Measurements from ENCODE around the gene VAMP5.
A peak's percentile ranks its signal among the peaks of the same experiment; 100 is the strongest.
"Not testable (repeated sequence)": the region's sequence is repeated elsewhere in the genome, so short reads cannot be mapped to it uniquely, and the experiment has no call there.

The VAMP5 gene

GRCh38 chr2:85584857-85585780 is 888 bp downstream of the VAMP5 start:
- peak; percentile 94 for DNase-seq (ENCODE audit: low spot score)

GRCh38 chr2:85585781-85586105 is 1.5 kb downstream of the VAMP5 start:
- peak; percentile 50 for DNase-seq (ENCODE audit: low spot score)

DNA sequence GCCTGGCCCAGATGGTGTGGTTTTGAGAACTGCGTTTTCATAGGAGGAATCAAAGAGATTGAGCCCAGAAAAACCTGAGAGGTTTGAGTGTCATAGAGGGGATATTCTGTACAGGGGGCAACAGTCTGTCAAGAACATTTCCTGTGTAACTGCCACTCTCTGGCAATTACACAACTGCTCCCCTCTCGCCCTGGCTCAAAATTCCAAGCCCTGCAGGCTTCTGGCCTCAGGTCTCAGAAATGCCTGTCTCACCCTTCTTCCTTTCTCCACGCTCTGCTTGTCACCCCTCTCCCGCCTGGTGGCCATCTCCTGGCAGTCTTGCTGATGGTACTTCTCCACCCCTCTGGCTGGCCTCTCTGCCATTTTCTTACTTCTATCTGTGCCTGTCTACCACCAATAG is 4.0 kb downstream of the VAMP5 start:
- no peak for DNase-seq (ENCODE audit: low spot score)

- DNase-seq (ENCODE audit: low spot score), result no peak
These were observed 4.4 kb downstream of the VAMP5 start for GRCh38 chr2:85588645-85589044.

GRCh38 chr2:85589181-85589580 is 5.0 kb downstream of the VAMP5 start:
- no peak for DNase-seq (ENCODE audit: low spot score)

GRCh38 chr2:85589982-85590791 is 6.0 kb downstream of the VAMP5 start:
- no peak for DNase-seq (ENCODE audit: low spot score)

GRCh38 chr2:85590950-85591349 is 6.7 kb downstream of the VAMP5 start:
- DNase-seq (ENCODE audit: low spot score), result no peak

DNA sequence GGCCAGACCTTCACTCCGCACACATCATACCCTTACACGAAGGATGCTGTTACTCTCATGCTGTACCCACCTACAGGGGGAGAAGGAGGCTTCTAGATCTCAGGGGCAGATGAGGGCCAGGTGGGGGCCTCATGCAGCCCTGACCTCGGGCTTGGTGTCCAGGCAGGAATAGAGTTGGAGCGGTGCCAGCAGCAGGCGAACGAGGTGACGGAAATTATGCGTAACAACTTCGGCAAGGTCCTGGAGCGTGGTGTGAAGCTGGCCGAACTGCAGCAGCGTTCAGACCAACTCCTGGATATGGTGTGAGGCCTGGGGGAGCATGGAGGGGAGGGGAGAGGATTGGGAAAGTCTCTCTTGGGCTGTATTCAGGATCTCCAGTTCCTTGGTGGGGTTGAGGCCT is 7.3 kb downstream of the VAMP5 start:
- no peak for DNase-seq (ENCODE audit: low spot score)

GRCh38 chr2:85592299-85592698 is 8.1 kb downstream of the VAMP5 start:
- not testable (repeated sequence) for DNase-seq (ENCODE audit: low spot score)

DNA sequence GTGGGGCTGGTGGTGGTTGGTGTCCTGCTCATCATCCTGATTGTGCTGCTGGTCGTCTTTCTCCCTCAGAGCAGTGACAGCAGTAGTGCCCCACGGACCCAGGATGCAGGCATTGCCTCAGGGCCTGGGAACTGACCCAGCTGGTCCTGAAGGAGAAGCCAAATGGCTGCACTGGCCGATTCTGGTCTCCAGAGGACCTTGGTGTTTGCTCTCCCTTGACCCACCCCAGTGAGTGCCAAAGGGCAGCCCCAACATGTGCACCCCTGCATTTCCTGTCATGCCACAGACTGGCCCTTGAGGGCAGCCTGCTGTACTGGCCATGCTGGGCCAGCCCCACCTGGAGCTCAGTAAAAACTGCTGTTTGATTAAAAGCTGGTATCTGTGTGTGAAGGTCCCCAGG is 8.8 kb downstream of the VAMP5 start:
- DNase-seq (ENCODE audit: low spot score), result no peak

GRCh38 chr2:85594715-85595300 is 10.6 kb downstream of the VAMP5 start:
- no peak for DNase-seq (ENCODE audit: low spot score)

- peak; percentile 99 for DNase-seq (ENCODE audit: low spot score)
These were observed 11.2 kb downstream of the VAMP5 start, which contains the start of gene RNF181 for GRCh38 chr2:85595301-85596025. Gene RNF181, plus strand, starts transcription at chr2:85595745. Its CDS starts 19 bp downstream, at chr2:85595764.

GRCh38 chr2:85596026-85596333 is 11.7 kb downstream of the VAMP5 start:
- DNase-seq (ENCODE audit: low spot score), result no peak

GRCh38 chr2:85596486-85597143 is 12.4 kb downstream of the VAMP5 start:
- no peak for DNase-seq (ENCODE audit: low spot score)

DNA sequence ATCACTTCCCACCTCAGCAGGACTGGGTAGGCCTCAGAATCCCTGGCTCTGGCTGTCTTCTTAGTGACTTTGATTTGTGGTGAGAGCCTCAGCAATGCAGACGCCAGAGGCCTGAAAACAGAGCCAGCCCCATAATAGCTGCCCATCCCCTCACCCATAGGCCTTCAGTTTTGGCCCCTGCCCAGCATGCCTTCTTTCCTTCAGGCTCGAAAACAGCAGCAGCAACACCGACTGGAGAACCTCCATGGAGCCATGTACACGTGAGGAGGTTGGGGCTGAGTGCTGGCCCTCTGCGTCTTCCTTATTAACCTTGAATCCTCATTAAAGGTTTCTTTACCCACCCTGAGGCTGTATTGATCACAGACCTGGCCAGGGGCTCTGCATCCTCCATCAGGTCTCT is 13.0 kb downstream of the VAMP5 start:
- DNase-seq (ENCODE audit: low spot score), result no peak

GRCh38 chr2:85598594-85599340 is 14.5 kb downstream of the VAMP5 start:
- no peak for DNase-seq (ENCODE audit: low spot score)

GRCh38 chr2:85599468-85600234 is 15.4 kb downstream of the VAMP5 start:
- no peak for DNase-seq (ENCODE audit: low spot score)

DNA sequence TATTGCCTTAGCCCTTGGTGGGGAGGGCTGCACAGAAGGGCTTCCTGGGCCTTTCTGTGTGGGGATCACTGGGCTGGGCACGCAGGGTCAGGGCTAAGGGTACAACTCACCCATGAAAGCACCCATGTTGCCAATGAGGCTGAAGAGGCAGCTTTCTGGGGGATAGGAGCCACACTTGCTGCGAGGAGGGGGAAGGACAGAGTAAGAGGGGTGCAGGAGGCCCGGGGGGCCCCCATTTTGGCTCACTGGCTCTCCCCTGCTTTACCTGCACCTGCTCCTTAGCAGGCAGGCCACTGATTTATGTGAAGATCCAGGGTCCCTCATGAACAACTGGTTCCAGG is 16.0 kb downstream of the VAMP5 start:
- DNase-seq (ENCODE audit: low spot score), result no peak

DNA sequence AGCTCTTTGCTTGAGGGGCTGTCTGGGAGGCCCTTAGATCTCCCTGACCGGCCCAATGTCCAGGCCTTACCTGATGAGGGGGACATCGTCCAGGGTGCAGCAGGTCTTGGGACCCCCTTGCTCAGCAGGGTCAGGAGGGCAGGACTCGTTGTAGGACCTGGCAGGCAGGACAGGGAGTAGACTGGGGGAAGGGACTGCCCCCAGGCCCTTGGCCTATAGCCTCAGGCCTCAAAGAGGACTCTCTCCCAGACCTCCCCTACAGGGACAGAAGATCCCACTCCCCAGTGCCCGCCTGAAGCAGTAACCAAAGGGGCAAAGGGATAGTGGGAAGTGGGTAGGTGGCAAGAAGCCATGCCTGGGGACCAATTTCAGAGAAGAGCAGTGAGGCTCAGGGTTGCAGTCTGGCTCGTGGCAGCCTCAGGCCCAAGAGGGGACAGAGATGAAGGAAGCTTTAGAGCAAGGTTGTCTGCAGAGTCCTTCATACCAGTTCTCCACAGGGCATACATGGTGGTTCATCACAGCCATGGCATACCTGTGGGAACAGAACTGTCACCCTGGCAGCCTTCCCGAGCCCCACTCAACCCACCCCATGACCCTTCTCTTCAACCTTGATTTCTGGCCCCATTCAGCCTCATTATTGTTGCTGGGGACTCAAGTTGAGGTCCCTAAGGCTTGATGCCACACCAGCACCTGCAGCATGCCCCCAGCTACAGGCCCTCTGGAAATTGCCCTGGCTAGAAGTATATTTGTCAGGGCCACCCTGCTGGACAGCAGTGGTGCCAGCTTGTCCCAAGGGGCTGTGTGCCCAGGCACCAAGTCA is 16.9 kb downstream of the VAMP5 start:
- no peak for DNase-seq (ENCODE audit: low spot score)
